Femur (tissue), 1 donor: ENCODE measurements around the gene DGCR6L.
"Not testable (repeated sequence)": the region's sequence is repeated elsewhere in the genome, so short reads cannot be mapped to it uniquely, and the experiment has no call there.

ENCODE experiments used
- DNase-seq: peaks from one replicate; pipeline ENCODE4 v3.0.0-alpha.2; 2017

The DGCR6L gene

GRCh38 chr22:20272700-20273099 is 47.2 kb downstream of the DGCR6L start:
- DNase-seq, result no peak

- DNase-seq, result no peak
Measured at GRCh38 chr22:20272174-20272573, 47.7 kb downstream of the DGCR6L start.

DNA sequence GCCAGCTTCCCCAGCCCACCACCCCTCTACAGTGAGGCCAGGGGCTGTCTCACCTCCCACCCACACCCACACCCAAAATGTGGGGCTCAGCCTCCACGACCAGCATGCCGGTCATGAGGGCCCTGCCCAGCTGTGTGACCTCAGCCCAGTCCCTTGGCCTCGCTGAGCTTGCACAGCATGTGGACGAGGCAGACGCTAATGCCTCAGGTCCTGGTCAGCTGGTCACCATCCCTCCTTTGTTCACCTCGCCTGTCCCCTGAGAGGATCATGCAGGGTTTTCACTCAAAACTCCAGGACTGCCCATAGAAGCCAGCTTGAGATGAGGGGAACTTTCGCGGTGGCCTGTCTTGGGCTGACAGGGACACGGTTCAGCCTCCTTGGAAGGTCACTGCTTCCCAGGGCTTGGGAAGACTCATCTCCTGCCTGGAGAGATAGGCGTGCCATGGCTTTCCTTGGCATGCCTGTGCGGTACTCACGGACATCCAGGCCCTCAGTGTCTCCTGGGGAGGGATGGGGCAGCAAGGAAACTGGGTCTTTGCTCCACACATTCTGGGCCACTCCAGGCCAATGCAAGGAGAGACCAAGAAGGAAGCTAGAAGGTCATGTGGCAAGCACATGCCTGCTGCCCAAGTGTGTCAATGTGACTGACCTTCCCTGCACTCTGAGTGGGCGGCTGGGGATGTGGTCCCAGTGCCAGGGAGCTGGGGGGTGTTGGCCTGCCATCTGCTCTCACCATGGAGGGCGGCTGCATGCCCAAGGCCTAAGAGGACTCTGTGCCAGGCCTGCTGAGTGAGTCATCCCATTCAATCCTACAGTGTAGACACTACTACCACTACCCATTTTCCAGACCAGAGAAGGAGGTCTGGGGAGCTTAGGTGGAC is 48.5 kb downstream of the DGCR6L start:
- DNase-seq, result no peak

DNA sequence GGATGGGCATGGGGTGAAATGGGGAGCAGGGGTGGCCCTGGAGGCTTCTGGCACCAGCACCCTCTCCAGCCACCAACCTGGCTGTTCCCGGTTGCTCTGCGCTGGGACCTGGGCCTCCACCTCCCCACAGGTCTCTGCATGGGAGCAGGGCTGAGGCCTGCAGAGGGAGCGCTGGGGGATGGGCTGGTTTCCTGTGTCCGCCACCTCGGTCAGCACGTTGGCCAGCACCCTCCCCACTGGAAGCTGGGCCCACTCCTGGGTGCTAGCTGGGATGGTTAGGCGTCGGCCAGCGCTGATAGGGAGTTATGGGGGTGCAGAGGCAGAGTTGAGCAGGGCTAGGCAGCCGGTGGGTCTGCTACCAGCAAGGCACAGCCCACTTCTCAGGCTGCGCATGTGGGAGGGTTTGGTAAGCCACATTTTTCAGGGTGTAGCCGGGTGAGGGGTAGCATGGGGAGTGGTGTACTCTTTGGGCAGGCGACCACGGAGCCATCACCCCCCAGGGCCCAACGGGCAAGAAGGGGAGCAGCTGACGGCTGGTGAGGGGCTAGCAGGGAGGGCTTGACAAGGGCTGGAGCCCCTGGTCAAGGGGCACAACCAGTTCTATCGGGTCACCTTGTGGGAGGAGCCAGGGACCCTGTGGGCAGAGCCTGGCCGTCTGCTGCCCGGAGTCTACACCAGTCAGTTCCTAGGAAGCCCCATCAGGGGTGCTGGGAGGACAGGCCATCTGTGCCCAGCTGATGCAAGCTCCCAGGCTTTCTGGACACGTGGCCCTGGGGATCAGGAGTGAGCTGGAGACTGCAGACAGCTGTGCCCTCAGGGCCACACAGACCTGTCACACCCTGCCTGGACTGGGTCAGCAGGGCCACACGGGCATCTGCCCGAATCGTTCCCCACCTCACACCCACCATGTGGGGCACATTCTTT is 49.4 kb downstream of the DGCR6L start:
- not testable (repeated sequence) for DNase-seq

DNA sequence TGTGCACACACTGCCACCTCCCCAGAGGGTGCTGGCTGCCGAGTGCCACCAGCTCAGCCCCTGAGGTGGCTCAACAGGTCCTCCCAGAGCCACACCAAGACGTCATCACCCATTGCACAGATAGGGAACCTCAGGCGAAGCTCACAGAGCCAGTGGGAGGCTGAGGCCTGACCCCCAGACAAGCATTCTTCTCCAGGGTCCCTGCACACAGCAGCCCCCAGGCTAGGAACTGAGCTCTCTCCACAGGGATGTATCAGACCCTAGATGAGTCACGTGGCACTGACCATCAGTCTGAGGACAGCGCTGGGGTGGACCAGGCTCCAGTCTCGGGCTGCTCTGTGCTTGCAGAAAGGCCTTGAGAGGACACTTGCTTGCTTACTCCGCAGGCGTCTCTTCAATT is 50.2 kb downstream of the DGCR6L start:
- DNase-seq, result not testable (repeated sequence)

DNA sequence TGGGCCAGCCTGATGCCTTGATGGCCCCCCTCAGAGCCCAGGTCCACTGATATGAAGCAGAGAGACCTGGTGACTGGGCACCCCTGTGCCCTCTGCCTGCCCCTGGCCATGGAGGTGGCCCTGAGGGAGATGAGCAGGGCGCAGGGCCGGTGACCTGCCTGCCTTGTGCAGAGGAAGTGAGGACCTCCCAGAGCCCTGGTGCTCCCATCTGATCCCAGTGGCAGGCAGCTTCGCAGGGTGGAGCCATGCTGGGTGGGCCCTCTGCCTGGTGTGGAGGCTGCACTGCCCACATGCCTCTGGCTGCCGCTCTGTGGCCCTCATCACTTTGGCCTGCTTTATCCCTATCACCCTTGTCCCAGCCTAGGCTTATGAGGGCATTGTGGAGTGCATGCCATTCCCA is 50.7 kb downstream of the DGCR6L start:
- not testable (repeated sequence) for DNase-seq

DNA sequence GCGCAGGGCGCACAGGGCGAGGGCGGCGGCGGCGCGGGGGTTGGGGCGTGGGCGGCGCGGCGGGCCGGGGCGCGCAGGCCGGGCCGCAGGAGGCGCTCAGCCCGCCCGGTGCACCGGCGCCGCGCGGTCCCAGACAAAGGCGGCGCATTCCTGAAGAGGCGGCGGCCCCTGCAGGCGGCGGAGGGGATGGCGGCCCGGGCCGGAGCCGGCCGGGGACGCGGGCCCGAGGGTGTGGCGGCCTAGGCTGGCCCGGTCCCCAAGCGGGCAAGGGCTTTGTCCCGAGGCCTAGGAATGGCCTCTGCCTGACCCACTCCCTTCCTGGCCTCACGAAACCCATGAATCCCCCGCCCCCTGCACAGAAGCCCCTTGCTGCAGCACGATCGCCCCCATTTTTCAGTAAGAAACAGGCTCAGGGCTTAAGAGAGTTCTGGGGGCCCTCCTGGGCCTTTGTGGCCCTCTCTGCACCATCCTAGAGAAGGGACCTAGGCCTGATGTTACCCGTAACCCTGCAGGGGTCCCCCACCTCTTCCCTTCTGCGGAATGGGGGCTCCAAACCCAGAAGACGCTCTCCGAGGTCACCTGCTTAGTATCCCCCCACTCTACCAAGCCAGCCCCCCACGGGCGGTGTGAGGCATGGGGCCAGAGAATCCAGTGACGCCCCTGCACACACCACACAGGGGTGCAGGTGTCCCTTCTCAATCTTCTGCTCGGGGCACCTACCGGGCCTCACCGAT is 51.4 kb downstream of the DGCR6L start, which contains the start of gene RTN4R:
Gene RTN4R (minus strand): TSS at position 40 of the 734 bp plus-strand sequence. CDS start 226 bp downstream, outside the sequence.
- peak; percentile 73 for DNase-seq

GRCh38 chr22:20267441-20268278 is 52.2 kb downstream of the DGCR6L start:
- DNase-seq, result no peak

DNA sequence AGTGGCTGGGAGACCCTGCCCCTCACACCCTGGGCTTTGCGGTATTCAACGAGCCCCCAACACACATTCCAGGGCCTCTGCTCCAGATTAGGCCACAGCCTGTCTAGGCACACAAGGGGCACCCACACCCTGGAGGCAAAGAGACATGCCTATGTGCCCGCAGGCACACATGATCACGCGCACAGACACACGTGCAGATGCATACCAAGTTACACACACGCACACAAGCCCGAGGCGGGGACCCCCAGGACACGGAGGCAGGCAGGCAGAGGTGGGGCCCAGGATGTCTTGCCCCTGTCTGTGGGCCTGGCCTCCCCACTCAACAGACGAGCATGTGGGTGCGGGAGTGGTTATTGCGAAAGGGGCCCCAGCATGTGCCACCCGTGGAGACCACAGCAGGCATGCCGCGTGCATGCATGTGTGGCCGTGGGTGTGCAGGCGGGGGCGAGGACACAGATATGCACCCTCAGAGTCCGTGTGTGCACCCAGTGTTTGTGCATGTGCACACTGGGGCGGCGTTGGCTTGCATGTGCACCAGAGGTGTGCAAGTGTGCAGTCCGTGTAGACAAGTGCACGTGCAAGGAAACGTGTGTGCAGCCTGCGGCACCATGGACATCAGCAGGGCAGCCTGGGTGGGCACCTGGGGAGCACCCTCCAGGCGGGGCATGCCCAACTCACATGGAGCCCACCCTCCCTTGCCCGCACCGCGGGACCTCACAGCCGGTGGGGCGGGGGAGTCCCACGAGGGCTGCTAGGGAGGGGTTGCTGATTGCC is 53.0 kb downstream of the DGCR6L start:
- DNase-seq, result not testable (repeated sequence)

DNA sequence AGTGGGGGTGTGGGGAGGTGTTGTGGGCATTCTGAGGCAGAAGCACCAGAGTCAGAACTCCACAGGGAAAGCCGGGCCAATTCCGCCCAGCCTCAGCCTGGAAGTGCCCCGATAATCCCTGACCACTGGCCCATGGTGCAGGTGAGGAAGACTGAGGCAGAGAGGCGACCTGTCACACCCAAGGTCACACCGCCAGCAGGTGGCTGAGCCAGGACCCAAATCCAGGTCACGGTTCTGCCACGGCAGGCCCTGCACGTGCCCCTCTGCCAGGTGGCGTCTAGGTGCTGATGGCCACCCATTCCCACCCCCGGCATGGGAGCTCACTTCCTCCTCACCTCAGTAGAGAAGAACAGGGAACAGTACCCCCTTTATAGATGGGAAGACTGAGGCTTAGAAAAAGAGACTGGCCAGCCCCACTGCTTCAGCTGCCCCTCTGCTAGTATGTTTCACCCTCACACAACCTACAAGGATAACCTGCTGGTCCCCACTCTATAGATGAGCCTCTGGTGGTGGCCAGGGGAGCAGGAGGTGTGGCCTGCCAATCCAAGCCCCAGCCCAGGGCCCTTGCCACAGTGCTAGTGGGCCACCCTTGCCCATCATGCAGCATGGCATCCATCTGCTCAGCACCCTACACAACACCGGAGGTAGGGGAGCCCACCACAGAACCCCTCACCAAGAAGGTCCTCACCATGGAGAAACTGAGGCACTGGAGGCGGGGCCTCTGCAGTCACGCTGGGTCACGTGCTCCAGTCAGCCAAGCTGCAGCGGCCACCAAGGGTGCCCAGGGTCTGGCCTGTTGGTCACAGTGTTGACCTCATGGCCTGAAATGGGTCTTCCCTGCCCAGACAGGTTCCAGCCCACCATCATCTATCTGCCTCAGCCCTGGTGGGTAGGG is 53.8 kb downstream of the DGCR6L start:
- not testable (repeated sequence) for DNase-seq

GRCh38 chr22:20264614-20265452 is 55.0 kb downstream of the DGCR6L start:
- DNase-seq, result no peak
